Spinal cord (tissue), 10 donors: Measurements from ENCODE around the gene NTM. TPM values are rescaled to one million over a fixed set of nuclear protein-coding genes. Genes with fewer than 3 reads are reported as not detected.

ENCODE experiments used
- DNase-seq, 6 donors: peaks; one replicate each; pipeline versions ENCODE4 v3.0.0 to v3.0.0-alpha.2; 2013 to 2015; ENCODE audit warnings: low spot score in 6 of 6, low read depth in 4 of 6
- H3K27ac ChIP-seq: one replicate; pipeline ENCODE4 v1.5.1; 2013; ENCODE audit warnings: low read depth, low read length, control low read depth
- H3K27me3 ChIP-seq: one replicate; pipeline ENCODE4 v1.6.1; 2013; ENCODE audit warnings: low read length; ENCODE audit not compliant: control insufficient read depth, insufficient read depth
- H3K36me3 ChIP-seq: one replicate; pipeline ENCODE4 v1.6.1; 2013; ENCODE audit warnings: low read length; ENCODE audit not compliant: control insufficient read depth, insufficient read depth
- H3K4me1 ChIP-seq: one replicate; pipeline ENCODE4 v1.6.1; 2013; ENCODE audit warnings: low read length; ENCODE audit not compliant: control insufficient read depth, insufficient read depth
- H3K4me3 ChIP-seq: one replicate; pipeline ENCODE4 v1.5.1; 2013; ENCODE audit warnings: low read depth, low read length, control low read depth
- H3K9me3 ChIP-seq: one replicate; pipeline ENCODE4 v1.6.1; 2013; ENCODE audit warnings: low read length; ENCODE audit not compliant: control insufficient read depth, insufficient read depth
- WGBS: methylation state at CpG from one replicate; pipeline ENCODE4 v1.1.5; 2013; ENCODE audit warnings: missing lambda C conversion rate; ENCODE audit not compliant: insufficient coverage; 5-methylcytosine and 5-hydroxymethylcytosine counted together
- polyA plus RNA-seq, 2 donors: library from polyadenylated mRNA; unstranded; fragments of 120-200 nt; gene quantifications; one replicate each; pipeline ENCODE4 v1.2.1, GENCODE V29; 2013; ENCODE audit not compliant: insufficient read length in 2 of 2
- total RNA-seq, 2 donors: library from RNA; depleted of rRNA in 1 of 2; stranded (reverse); fragments of 120-200 nt in 1 of 2; fragments of >200 nt in 1 of 2; gene quantifications; one replicate each; pipeline versions ENCODE4 v1.2.3 to v1.2.4, GENCODE V29; 2013 to 2014
- donor health status: healthy.

The NTM gene
- total and polyA plus RNA-seq, 4 donors = 69.3 to 181 (median 155) TPM

DNA sequence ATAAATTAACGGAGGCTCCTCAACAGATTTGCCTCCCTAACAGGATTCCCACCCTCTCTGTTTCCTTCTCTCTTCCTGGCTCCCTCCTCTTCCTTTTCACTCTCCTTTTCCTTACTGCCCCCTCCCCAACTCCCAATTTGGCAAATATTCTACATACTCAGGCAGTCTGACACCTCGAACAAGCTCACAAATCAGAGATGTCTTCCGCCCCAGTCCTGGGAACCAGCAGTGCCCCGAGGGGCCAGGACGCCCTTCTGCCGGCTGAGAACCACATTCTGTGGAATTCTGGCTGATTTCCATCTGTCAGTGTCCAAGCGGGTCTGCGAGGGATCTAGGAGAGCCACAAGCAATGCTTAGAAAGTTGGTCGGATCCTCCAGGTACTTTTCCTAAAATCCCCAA, 94.0 kb downstream of the NTM start:
- H3K36me3 ChIP-seq = no peaks in the 10 kb centered on the region
- H3K27ac ChIP-seq = peak overlapping the region; percentile 50
- H3K9me3 ChIP-seq = no peaks in the 10 kb centered on the region
- H3K27me3 ChIP-seq = peaks cover 2% of the 10 kb centered on the region
- peak in 1 of 6 donors; percentile 72 for DNase-seq
- 34% methylated on average over 7 of the region's 9 CpGs for WGBS
- no peak overlapping the region for H3K4me3 ChIP-seq
- peaks cover 50% of the 10 kb centered on the region for H3K4me1 ChIP-seq

DNA sequence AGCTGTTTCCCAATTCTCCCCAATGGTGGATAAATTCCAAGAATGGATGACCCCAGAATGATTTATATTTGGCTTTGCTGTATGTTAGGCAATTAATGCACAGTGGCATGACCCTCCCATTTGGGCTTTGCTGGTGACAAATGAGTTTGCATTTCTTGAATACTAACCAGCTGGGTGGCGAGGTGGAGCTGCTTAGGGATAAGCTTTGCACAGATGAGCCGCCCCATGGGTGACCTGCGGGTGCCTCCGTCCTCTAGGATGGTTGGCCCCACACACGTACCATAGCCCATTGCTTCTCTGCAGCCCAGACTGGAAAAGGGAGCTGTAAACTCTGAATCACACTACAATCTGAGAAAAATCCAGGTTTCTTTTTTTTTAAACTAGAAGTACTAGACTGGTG, 94.6 kb downstream of the NTM start:
- Histone ChIP-seq H3K4me3 (no peak overlapping the region), H3K27me3 (peaks cover 2% of the 10 kb centered on the region), H3K9me3 (no peaks in the 10 kb centered on the region), H3K36me3 (no peaks in the 10 kb centered on the region), H3K4me1 (peaks cover 51% of the 10 kb centered on the region), H3K27ac (no peak overlapping the region)
- DNase-seq = no peak
- 84% methylated on average over 5 of the region's 5 CpGs for WGBS

DNA sequence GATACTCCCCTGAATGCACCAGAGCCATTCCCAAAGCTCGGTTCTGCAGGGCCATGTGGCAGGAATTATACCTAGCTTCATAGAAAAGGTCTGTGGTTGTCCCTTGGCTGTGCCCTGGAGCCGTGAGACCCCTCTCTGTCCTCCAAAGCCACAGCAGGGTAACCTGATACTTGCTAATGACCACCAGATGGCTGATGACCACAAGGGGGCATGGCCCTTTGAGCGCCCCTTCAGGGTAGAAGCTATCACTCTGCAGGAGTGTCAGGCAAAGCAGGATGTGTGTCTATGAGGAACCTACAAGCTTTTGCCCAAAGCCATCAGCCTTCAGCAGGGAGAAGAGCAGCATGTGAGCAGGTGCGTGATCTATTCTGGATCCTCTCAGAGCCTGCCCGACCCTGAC, 95.3 kb downstream of the NTM start:
- Histone ChIP-seq H3K27ac (no peak overlapping the region), H3K4me1 (peaks cover 55% of the 10 kb centered on the region), H3K9me3 (no peaks in the 10 kb centered on the region), H3K27me3 (peaks cover 2% of the 10 kb centered on the region), H3K36me3 (no peaks in the 10 kb centered on the region), H3K4me3 (no peak overlapping the region)
- 66% methylated on average over 5 of the region's 5 CpGs for WGBS
- no peak for DNase-seq

DNA sequence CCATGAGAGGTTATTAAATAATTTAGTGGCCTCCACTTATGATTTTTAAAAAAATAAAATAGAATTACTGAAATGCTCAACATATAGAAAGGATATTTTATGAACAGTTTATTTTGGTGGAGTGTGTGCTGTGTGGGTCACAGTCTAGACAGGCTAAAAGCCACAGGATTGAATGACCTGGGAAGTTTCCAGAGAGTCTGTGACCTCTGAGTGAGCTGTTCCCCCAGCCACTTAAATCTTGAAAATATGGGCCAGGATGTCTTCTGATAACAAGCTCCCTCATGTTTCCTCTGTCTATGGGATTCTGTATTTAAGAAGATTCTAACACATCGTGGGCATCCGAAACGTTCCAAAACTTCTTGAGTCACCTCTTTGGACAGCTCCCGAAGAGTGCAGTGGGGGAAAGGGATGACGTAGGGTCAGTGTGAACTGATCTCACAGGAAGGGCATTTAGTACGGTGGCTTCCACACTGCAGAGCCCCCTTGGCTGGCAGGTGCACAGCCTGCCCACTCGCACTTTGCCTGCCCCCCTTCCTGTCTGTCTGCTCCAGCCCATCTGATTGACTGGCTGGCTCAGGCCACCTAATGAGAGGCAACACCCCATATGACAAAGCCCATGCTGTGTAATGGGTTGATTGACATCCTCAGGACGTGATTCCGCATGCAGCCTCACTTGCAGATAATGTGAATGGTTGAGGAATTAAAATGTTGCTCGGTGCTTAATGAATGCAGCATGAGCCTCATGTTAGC, 97.4 kb downstream of the NTM start:
- peak in 2 of 6 donors; percentile 66 to 75 for DNase-seq
- no peaks in the 10 kb centered on the region for H3K36me3 ChIP-seq
- H3K27ac ChIP-seq = no peak overlapping the region
- no peaks in the 10 kb centered on the region for H3K9me3 ChIP-seq
- no peak overlapping the region for H3K4me3 ChIP-seq
- H3K27me3 ChIP-seq = peaks cover 2% of the 10 kb centered on the region
- WGBS = 44% methylated on average over 7 of the region's 10 CpGs
- H3K4me1 ChIP-seq = peaks cover 60% of the 10 kb centered on the region

DNA sequence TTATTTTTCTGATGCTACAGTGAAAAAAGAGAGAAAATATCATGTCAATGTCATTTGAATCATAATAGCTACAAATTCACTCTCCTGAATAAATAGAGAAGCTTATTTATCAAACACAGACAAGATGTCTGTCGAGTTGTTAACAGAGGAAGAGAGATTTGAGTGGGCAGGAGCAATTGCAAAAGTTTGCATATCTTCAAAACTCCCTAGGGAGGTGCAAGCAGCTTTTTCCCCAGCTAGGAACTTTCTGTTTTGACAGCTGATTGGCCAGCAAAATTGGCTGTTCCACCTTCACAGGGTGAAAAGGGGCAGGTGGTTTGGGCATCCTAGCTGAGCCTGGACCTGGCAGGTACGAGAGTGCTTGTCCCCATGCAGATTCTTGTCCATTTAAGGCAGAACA, 98.2 kb downstream of the NTM start:
- Histone ChIP-seq H3K9me3 (no peaks in the 10 kb centered on the region), H3K4me1 (peaks cover 53% of the 10 kb centered on the region), H3K27ac (no peak overlapping the region), H3K27me3 (peaks cover 4% of the 10 kb centered on the region), H3K36me3 (no peaks in the 10 kb centered on the region), H3K4me3 (no peak overlapping the region)
- no peak for DNase-seq
- 67% methylated on average over 1 of the region's 2 CpGs for WGBS

DNA sequence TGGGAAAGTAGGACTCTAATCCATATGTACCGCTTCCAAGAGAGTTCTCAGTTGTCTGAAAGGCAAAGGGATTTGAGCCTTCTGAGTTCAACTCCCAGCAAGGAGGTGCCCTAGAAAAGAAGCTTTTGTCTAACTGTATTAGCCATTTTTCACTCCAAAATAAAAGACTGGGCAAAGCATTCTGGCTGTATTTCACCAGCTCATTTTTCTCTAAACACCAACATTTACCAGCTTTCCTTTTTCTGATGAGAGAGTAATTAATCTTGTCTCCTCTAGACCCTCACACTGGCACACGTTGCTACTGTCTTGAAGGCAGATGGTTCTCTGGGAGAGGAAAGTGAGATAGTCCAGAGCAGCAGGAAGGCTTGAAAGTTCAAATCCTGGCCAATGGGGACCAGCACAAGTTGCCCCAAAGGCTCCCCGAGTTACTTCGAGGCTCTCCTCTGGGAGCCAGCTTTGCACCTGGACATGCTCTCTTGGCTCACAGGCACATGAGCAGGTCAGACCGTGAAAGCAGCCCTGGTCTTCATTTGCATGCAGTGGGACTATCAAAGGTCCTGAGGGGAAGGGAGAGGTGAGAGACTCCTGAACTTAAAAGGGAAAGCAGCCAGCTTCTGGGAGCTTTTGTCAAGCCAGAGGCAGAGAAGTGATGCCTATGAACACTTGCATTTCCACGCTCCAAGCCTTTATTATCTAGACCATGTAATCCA, 100.0 kb downstream of the NTM start:
- WGBS = 41% methylated on average over 5 of the region's 6 CpGs
- Histone ChIP-seq H3K4me1 (peaks cover 35% of the 10 kb centered on the region), H3K36me3 (no peaks in the 10 kb centered on the region), H3K27ac (peak overlapping the region; percentile 42), H3K27me3 (peaks cover 2% of the 10 kb centered on the region), H3K4me3 (no peak overlapping the region), H3K9me3 (no peaks in the 10 kb centered on the region)
- DNase-seq = peak in 3 of 6 donors; percentile 30 to 76 (median 61)

DNA sequence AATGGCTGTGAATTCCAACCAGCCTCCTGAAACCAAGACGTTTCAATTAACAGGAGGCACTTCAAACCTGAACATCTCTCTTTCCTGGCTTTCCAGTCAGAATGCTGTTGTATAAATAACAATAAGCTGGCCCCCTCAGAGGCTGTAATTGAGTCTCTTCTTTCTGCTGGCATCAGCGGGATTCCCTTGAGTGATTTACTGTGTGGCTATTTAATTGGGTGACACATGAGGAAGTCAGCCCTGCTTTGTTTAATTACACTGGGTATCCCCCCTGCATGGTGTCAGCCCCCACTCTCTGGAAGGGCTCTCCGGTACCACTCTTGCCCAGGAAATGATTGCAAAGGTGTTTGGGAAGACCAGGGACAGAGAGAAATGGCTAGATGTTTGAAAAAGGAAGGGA, 101.6 kb downstream of the NTM start:
- DNase-seq = peak in 1 of 6 donors; percentile 64
- Histone ChIP-seq H3K4me3 (no peak overlapping the region), H3K36me3 (no peaks in the 10 kb centered on the region), H3K4me1 (peaks cover 27% of the 10 kb centered on the region), H3K27ac (no peak overlapping the region), H3K9me3 (no peaks in the 10 kb centered on the region), H3K27me3 (peaks cover 2% of the 10 kb centered on the region)
- WGBS = 60% methylated on average over 1 of the region's 3 CpGs

DNA sequence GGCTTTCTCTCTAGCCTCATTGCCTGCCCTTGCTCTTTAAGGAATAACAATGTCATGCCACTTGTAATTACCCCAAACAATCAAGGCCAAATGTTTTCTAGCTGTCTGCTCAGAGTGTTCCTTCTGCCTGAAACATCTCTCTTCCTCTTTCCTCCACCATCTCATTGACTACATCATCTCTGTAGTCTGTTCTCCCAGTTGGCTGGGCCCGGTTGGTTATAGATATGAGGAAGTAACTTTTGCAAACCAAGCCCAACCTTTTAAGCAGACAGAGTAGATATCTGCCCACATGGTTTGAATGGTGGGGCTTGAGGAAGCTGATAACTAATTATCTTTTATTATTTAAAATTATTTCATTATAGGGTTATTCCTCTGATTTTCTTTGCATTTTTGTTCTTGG, 104.5 kb downstream of the NTM start:
- no peak for DNase-seq
- Histone ChIP-seq H3K27ac (no peak overlapping the region), H3K27me3 (peaks cover 2% of the 10 kb centered on the region), H3K4me1 (peaks cover 14% of the 10 kb centered on the region), H3K9me3 (no peaks in the 10 kb centered on the region), H3K36me3 (no peaks in the 10 kb centered on the region), H3K4me3 (no peak overlapping the region)
- no CpG with 5 or more reads among the region's 1 CpG for WGBS

DNA sequence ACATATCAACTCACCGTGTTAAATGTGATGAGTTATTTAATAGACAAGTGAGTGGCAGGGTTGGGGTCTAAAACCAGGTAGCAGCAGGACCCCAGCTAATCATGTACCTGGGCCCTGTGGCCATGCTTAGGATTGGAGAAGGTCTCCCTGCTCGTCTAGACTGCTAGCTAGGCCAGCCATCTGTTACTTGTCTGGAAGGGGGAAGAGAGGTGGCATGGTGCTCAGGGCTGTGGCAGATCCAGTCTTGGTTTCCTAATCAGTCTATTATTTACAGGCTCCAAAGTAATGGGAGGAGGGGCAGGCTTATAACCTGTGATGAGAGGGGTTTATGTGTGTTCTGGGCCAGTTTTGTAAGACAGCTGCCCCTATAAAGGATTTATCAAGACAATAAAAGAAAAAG, 105.9 kb downstream of the NTM start:
- H3K27me3 ChIP-seq = peaks cover 2% of the 10 kb centered on the region
- no peak overlapping the region for H3K4me3 ChIP-seq
- no peaks in the 10 kb centered on the region for H3K36me3 ChIP-seq
- WGBS = 56% methylated on average over 1 of the region's 2 CpGs
- DNase-seq = no peak
- H3K4me1 ChIP-seq = peaks cover 9% of the 10 kb centered on the region
- no peaks in the 10 kb centered on the region for H3K9me3 ChIP-seq
- H3K27ac ChIP-seq = no peak overlapping the region

DNA sequence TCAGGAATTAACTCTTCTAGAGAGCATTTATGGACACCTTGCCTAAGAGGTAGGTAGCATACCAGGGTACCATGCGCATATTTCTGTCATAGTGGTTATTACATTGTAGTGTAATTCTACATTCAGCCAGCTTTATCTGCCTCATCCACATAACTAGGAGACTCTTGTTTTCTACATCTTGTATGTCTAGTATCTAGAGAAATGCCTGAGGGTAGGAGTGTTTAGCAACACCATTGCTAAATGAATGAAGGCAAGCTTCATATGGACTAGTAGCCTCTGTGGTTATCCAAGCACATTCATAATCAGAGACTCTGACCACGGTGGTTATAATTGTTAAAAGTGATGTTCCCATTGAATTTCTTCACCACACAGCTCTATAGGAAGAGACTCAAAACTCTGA, 107.9 kb downstream of the NTM start:
- no CpG with 5 or more reads among the region's 2 CpGs for WGBS
- no peak for DNase-seq
- Histone ChIP-seq H3K9me3 (no peaks in the 10 kb centered on the region), H3K4me3 (no peak overlapping the region), H3K36me3 (no peaks in the 10 kb centered on the region), H3K4me1 (peaks cover 3% of the 10 kb centered on the region), H3K27ac (no peak overlapping the region), H3K27me3 (peaks cover 2% of the 10 kb centered on the region)
